HEK293 (cell line): Measurements from ENCODE around the gene CDC25A.

Experiments used
- CTCF ChIA-PET: fragments of 350-600 bp; formaldehyde crosslinking; extraction: SDS; loops from one replicate; lab custom pipeline; 2021; ENCODE audit warnings: antibody characterized with exemption; lab: Yijun Ruan, JAX
- POLR2A ChIA-PET: fragments of 300-600 bp; formaldehyde crosslinking; extraction: SDS; loops from one replicate; lab custom pipeline; 2020; ENCODE audit warnings: antibody characterized with exemption, inconsistent platforms; lab: Yijun Ruan, JAX
- H3K27ac ChIP-seq: fragments of 200-500 bp; sonication (Bioruptor generic); 2 replicates; pipeline ENCODE4 v1.5.1; 2014; ENCODE audit warnings: low read depth, low read length, control low read depth, inconsistent platforms; ENCODE audit errors: extremely low read depth
- H3K36me3 ChIP-seq, 2 experiments: fragments of 200-500 bp in 1 of 2; sonication (Bioruptor generic) in 1 of 2; 1 replicate in 1 of 2; 2 replicates in 1 of 2; pipeline ENCODE4 v1.5.1; 2014 to 2017; ENCODE audit warnings: inconsistent platforms in 2 of 2, low read length in 2 of 2; ENCODE audit not compliant: control insufficient read depth in 2 of 2, insufficient read depth in 1 of 2
- H3K4me1 ChIP-seq: fragments of 200-500 bp; sonication (Bioruptor generic); 2 replicates; pipeline ENCODE4 v1.5.1; 2014; ENCODE audit warnings: mild to moderate bottlenecking, low read length, inconsistent platforms; ENCODE audit not compliant: control insufficient read depth, insufficient read depth
- H3K4me3 ChIP-seq: 2 replicates; pipeline ENCODE4 v1.5.1; 2011; ENCODE audit warnings: low read depth, mild to moderate bottlenecking, control low read depth, low read length, moderate library complexity
- H3K9me3 ChIP-seq: fragments of 200-500 bp; sonication (Bioruptor generic); 2 replicates; pipeline ENCODE4 v1.5.1; 2014; ENCODE audit warnings: low read depth, low read length, inconsistent platforms; ENCODE audit not compliant: control insufficient read depth, insufficient read depth
- BCL6B ChIP-seq: fragments of 450-650 bp; formaldehyde crosslinking; IDR thresholded peaks from 2 replicates; pipeline ENCODE4 v1.5.1; 2017; ENCODE audit warnings: missing biosample characterization, missing genetic modification characterization
- FEZF1 ChIP-seq: fragments of 450-650 bp; formaldehyde crosslinking; IDR thresholded peaks from 2 replicates; pipeline ENCODE4 v1.5.1; 2016; ENCODE audit warnings: missing biosample characterization, missing genetic modification characterization
- KLF9 ChIP-seq: fragments of 450-650 bp; formaldehyde crosslinking; IDR thresholded peaks from 2 replicates; pipeline ENCODE4 v1.5.1; 2016; ENCODE audit warnings: missing biosample characterization, missing genetic modification characterization, low read depth
- SETDB1 ChIP-seq: IDR thresholded peaks from one replicate; pipeline ENCODE4 v1.6.1; 2017; ENCODE audit warnings: mild to moderate bottlenecking, low read length, moderate library complexity, mixed read lengths; ENCODE audit not compliant: insufficient read length
- TSHZ1 ChIP-seq: fragments of 450-650 bp; formaldehyde crosslinking; IDR thresholded peaks from 2 replicates; pipeline ENCODE4 v1.5.1; 2016; ENCODE audit warnings: missing biosample characterization, missing genetic modification characterization, borderline replicate concordance
- ZBTB17 ChIP-seq: fragments of 450-650 bp; formaldehyde crosslinking; IDR thresholded peaks from 2 replicates; pipeline ENCODE4 v1.5.1; 2016; ENCODE audit warnings: missing biosample characterization, missing genetic modification characterization
- ZBTB20 ChIP-seq: fragments of 450-650 bp; formaldehyde crosslinking; IDR thresholded peaks from 2 replicates; pipeline ENCODE4 v1.5.1; 2016; ENCODE audit warnings: missing biosample characterization, missing genetic modification characterization
- ZBTB48 ChIP-seq: fragments of 450-650 bp; formaldehyde crosslinking; IDR thresholded peaks from 2 replicates; pipeline ENCODE4 v1.5.1; 2016; ENCODE audit warnings: missing biosample characterization, missing genetic modification characterization
- ZNF121 ChIP-seq: fragments of 450-650 bp; formaldehyde crosslinking; IDR thresholded peaks from 2 replicates; pipeline ENCODE4 v1.5.1; 2016; ENCODE audit warnings: missing biosample characterization, missing genetic modification characterization
- ZNF132 ChIP-seq: fragments of 450-650 bp; formaldehyde crosslinking; IDR thresholded peaks from 2 replicates; pipeline ENCODE4 v1.5.1; 2017; ENCODE audit warnings: missing biosample characterization, missing genetic modification characterization, borderline replicate concordance
- ZNF138 ChIP-seq: fragments of 450-650 bp; formaldehyde crosslinking; IDR thresholded peaks from 2 replicates; pipeline ENCODE4 v1.5.1; 2016; ENCODE audit warnings: missing biosample characterization, missing genetic modification characterization, borderline replicate concordance
- ZNF140 ChIP-seq: fragments of 450-650 bp; formaldehyde crosslinking; IDR thresholded peaks from 2 replicates; pipeline ENCODE4 v1.5.1; 2016; ENCODE audit warnings: missing biosample characterization, missing genetic modification characterization
- ZNF16 ChIP-seq: fragments of 450-650 bp; formaldehyde crosslinking; IDR thresholded peaks from 2 replicates; pipeline ENCODE4 v1.5.1; 2016; ENCODE audit warnings: low read depth, missing biosample characterization, missing genetic modification characterization
- ZNF18 ChIP-seq: fragments of 450-650 bp; formaldehyde crosslinking; IDR thresholded peaks from 2 replicates; pipeline ENCODE4 v1.5.1; 2016; ENCODE audit warnings: missing biosample characterization, missing genetic modification characterization
- ZNF24 ChIP-seq: fragments of 450-650 bp; formaldehyde crosslinking; IDR thresholded peaks from 2 replicates; pipeline ENCODE4 v1.5.1; 2016; ENCODE audit warnings: missing biosample characterization, missing genetic modification characterization
- ZNF341 ChIP-seq: fragments of 450-650 bp; formaldehyde crosslinking; IDR thresholded peaks from 2 replicates; pipeline ENCODE4; 2016; ENCODE audit warnings: low read depth, missing biosample characterization, missing genetic modification characterization
- ZNF416 ChIP-seq: fragments of 450-650 bp; formaldehyde crosslinking; IDR thresholded peaks from 2 replicates; pipeline ENCODE4 v1.5.1; 2016; ENCODE audit warnings: missing biosample characterization, missing genetic modification characterization
- ZNF423 ChIP-seq: fragments of 450-650 bp; formaldehyde crosslinking; IDR thresholded peaks from 2 replicates; pipeline ENCODE4 v1.5.1; 2016; ENCODE audit warnings: missing biosample characterization, missing genetic modification characterization
- ZNF514 ChIP-seq: fragments of 450-650 bp; formaldehyde crosslinking; IDR thresholded peaks from 2 replicates; pipeline ENCODE4 v1.5.1; 2016; ENCODE audit warnings: missing biosample characterization, missing genetic modification characterization
- ZNF580 ChIP-seq: fragments of 450-650 bp; formaldehyde crosslinking; IDR thresholded peaks from 2 replicates; pipeline ENCODE4 v1.5.1; 2016; ENCODE audit warnings: missing biosample characterization, missing genetic modification characterization
- ZNF623 ChIP-seq: fragments of 450-650 bp; formaldehyde crosslinking; IDR thresholded peaks from 2 replicates; pipeline ENCODE4 v1.5.1; 2016; ENCODE audit warnings: missing biosample characterization, missing genetic modification characterization
- ZNF670 ChIP-seq: fragments of 450-650 bp; formaldehyde crosslinking; IDR thresholded peaks from 2 replicates; pipeline ENCODE4 v1.5.1; 2016; ENCODE audit warnings: missing biosample characterization, missing genetic modification characterization, low read depth
- ZNF768 ChIP-seq: fragments of 450-650 bp; formaldehyde crosslinking; IDR thresholded peaks from 2 replicates; pipeline ENCODE4 v1.5.1; 2018; ENCODE audit warnings: missing biosample characterization, mild to moderate bottlenecking, missing genetic modification characterization
- ZNF777 ChIP-seq: fragments of 450-650 bp; formaldehyde crosslinking; IDR thresholded peaks from 2 replicates; pipeline ENCODE4 v1.5.1; 2017; ENCODE audit warnings: missing biosample characterization, missing genetic modification characterization, borderline replicate concordance

Gene CDC25A

GRCh38 chr3:48180531-48181253, 7.5 kb downstream of the CDC25A start (continued):
- no peak for TF ChIP-seq ZNF341
- TF ChIP-seq ZNF18 (tag by site-specific recombination), result no peak
- no peak for TF ChIP-seq ZNF623 (tag by site-specific recombination)
- TF ChIP-seq ZBTB20 (tag by site-specific recombination), result no peak
- TF ChIP-seq ZNF670, result no peak
- no peak for TF ChIP-seq ZNF132 (tag by site-specific recombination)
- TF ChIP-seq ZNF768 (tag by site-specific recombination), result no peak
- no peak for TF ChIP-seq ZNF16 (tag by site-specific recombination)
- TF ChIP-seq ZNF777 (tag by site-specific recombination), result no peak

- no peaks in the 10 kb centered on the region for H3K4me1 ChIP-seq
- TF ChIP-seq SETDB1, result no peak
- TF ChIP-seq KLF9 (tag by site-specific recombination), result no peak
- no peak for TF ChIP-seq ZNF580 (tag by site-specific recombination)
- no peak for TF ChIP-seq ZNF138 (tag by site-specific recombination)
- TF ChIP-seq ZNF423 (tag by site-specific recombination), result no peak
- no peak for TF ChIP-seq ZNF514 (tag by site-specific recombination)
- no peak for TF ChIP-seq ZNF121 (tag by site-specific recombination)
- TF ChIP-seq ZBTB48 (tag by site-specific recombination), result no peak
- TF ChIP-seq ZNF140 (tag by site-specific recombination), result no peak
- no peak for TF ChIP-seq ZNF416 (tag by site-specific recombination)
- no peak for TF ChIP-seq BCL6B (tag by site-specific recombination)
- TF ChIP-seq FEZF1 (tag by site-specific recombination), result no peak
- no peak for TF ChIP-seq ZNF24
- TF ChIP-seq ZBTB17, result no peak
- no peak for TF ChIP-seq TSHZ1
- H3K36me3 ChIP-seq, result peaks cover 39 to 99% of the 10 kb centered on the region in 2 experiments
- H3K4me3 ChIP-seq, result no peak overlapping the region
- no peaks in the 10 kb centered on the region for H3K9me3 ChIP-seq
- no peak overlapping the region for H3K27ac ChIP-seq
- POLR2A ChIA-PET, result no interaction called here
- CTCF ChIA-PET, result no interaction called here
Measured at GRCh38 chr3:48180021-48180420, 8.2 kb downstream of the CDC25A start.
